Lung (tissue), 12 donors: ENCODE results near the gene SNX19. TPM values are rescaled to one million over a fixed set of nuclear protein-coding genes. Genes with fewer than 3 reads are reported as not detected.

Experiments used
- ATAC-seq: fragments of 200-7000 bp; cut with Tn5 transposase; one replicate; pipeline ENCODE4 v1.9.1; 2020; ENCODE audit warnings: moderate number of reproducible peaks; ENCODE audit not compliant: insufficient read depth, low FRiP score
- DNase-seq, 3 donors: peaks; one replicate each; pipeline ENCODE4 v3.0.0-alpha.2; 2013 to 2017
- H3K27ac ChIP-seq, 2 donors: one replicate each; pipeline ENCODE4 v1.5.1; 2013; ENCODE audit warnings: mild to moderate bottlenecking in 2 of 2, moderate library complexity in 2 of 2, control low read depth in 1 of 2, inconsistent platforms in 1 of 2, low read depth in 1 of 2, low read length in 1 of 2
- H3K27me3 ChIP-seq, 3 donors: one replicate each; pipeline ENCODE4 v1.5.1; 2013; ENCODE audit warnings: low read length in 2 of 3; ENCODE audit not compliant: control insufficient read depth in 3 of 3, insufficient read depth in 3 of 3
- H3K36me3 ChIP-seq, 4 donors: one replicate each; pipeline ENCODE4 v1.5.1; 2013; ENCODE audit warnings: low read length in 4 of 4, mild to moderate bottlenecking in 1 of 4, moderate library complexity in 1 of 4; ENCODE audit not compliant: control insufficient read depth in 4 of 4, insufficient read depth in 4 of 4
- H3K4me1 ChIP-seq, 5 donors: one replicate each; pipeline ENCODE4 v1.5.1; 2013; ENCODE audit warnings: low read length in 5 of 5, mild to moderate bottlenecking in 2 of 5, moderate library complexity in 1 of 5; ENCODE audit not compliant: control insufficient read depth in 5 of 5, insufficient read depth in 5 of 5
- H3K4me3 ChIP-seq: one replicate; pipeline ENCODE4 v1.5.1; 2013; ENCODE audit warnings: mild to moderate bottlenecking, control low read depth, moderate library complexity
- H3K9ac ChIP-seq, 2 donors: one replicate each; pipeline ENCODE4 v1.5.1; 2013; ENCODE audit warnings: low read length in 2 of 2, control low read depth in 1 of 2; ENCODE audit not compliant: insufficient read depth in 1 of 2
- H3K9me3 ChIP-seq, 4 donors: one replicate each; pipeline ENCODE4 v1.5.1; 2013; ENCODE audit warnings: low read length in 3 of 4, mild to moderate bottlenecking in 1 of 4, moderate library complexity in 1 of 4; ENCODE audit not compliant: control insufficient read depth in 4 of 4, insufficient read depth in 3 of 4
- CTCF ChIP-seq: IDR thresholded peaks from 2 replicates; pipeline ENCODE4 v1.5.1; 2012; ENCODE audit warnings: mild to moderate bottlenecking; ENCODE audit errors: control extremely low read depth, extremely low read depth
- WGBS, 2 donors: extraction: QIAGEN DNeasy Blood & Tissue Kit; methylation state at CpG; one replicate each; pipeline ENCODE4 v1.1.7; 2013; 5-methylcytosine and 5-hydroxymethylcytosine counted together
- polyA plus RNA-seq, 2 donors: library from polyadenylated mRNA; stranded (reverse); fragments of 200-250 nt; gene quantifications; one replicate each; pipeline ENCODE4 v1.2.1, GENCODE V29; 2013
- total RNA-seq, 2 donors: library from RNA; depleted of rRNA in 1 of 2; stranded (reverse); fragments of >200 nt in 1 of 2; gene quantifications; one replicate each; pipeline ENCODE4 v1.2.1, GENCODE V29; 2014 to 2021
- donor health status: control.
- donor health status: control.
- donor health status: Bipolar disorder and iron deficiency.
- donor health status: healthy.
- donor health status: DM: yes; HTN: yes; CAD: no.

The SNX19 gene
- total and polyA plus RNA-seq, 4 donors, result 13.9 to 64.3 (median 42.6) TPM

GRCh38 chr11:130852589-130852988 is 63.7 kb downstream of the SNX19 start:
- DNase-seq, result no peak
- ATAC-seq, result no peak
- Histone ChIP-seq H3K4me1 (no peaks in the 10 kb centered on the region), H3K27me3 (no peaks in the 10 kb centered on the region), H3K27ac (no peak overlapping the region), H3K4me3 (no peak overlapping the region), H3K9me3 (no peaks in the 10 kb centered on the region), H3K36me3 (no peaks in the 10 kb centered on the region), H3K9ac (no peak overlapping the region)
- TF ChIP-seq CTCF, result no peak
- 74 to 81% methylated on average over 8 of the region's 8 CpGs for WGBS, 2 donors

- 78 to 87% methylated on average over 6 of the region's 6 CpGs for WGBS, 2 donors
- H3K4me1 ChIP-seq, result no peaks in the 10 kb centered on the region
- ATAC-seq, result no peak
Observed at GRCh38 chr11:130850185-130850944, 65.9 kb downstream of the SNX19 start.

GRCh38 chr11:130849215-130849568 is 67.1 kb downstream of the SNX19 start:
- DNase-seq, result no peak
- 85 to 89% methylated on average over 2 of the region's 2 CpGs for WGBS, 2 donors
- no peak overlapping the region for H3K27ac ChIP-seq
- H3K4me1 ChIP-seq, result no peaks in the 10 kb centered on the region
- H3K9ac ChIP-seq, result no peak overlapping the region
- TF ChIP-seq CTCF, result no peak
- no peaks in the 10 kb centered on the region for H3K27me3 ChIP-seq
- no peaks in the 10 kb centered on the region for H3K36me3 ChIP-seq
- no peak overlapping the region for H3K4me3 ChIP-seq
- H3K9me3 ChIP-seq, result no peaks in the 10 kb centered on the region
- no peak for ATAC-seq

More at GRCh38 chr11:130850185-130850944, 65.9 kb downstream of the SNX19 start:
- DNase-seq, result no peak
- no peaks in the 10 kb centered on the region for H3K36me3 ChIP-seq
- H3K4me3 ChIP-seq, result no peak overlapping the region
- no peak overlapping the region for H3K9ac ChIP-seq
- no peaks in the 10 kb centered on the region for H3K9me3 ChIP-seq
- no peak overlapping the region for H3K27ac ChIP-seq
- no peak for TF ChIP-seq CTCF
- H3K27me3 ChIP-seq, result no peaks in the 10 kb centered on the region
